ENCODE data around the gene KRTAP4-2. TPM values are rescaled to one million over a fixed set of nuclear protein-coding genes. Genes with fewer than 3 reads are reported as not detected.

KRTAP4-2 gene
- total and polyA plus RNA-seq, 9 of the 15 experiments (the other 6 are each of a cell fraction or from before 2014, with no cell fraction given): not detected

DNA sequence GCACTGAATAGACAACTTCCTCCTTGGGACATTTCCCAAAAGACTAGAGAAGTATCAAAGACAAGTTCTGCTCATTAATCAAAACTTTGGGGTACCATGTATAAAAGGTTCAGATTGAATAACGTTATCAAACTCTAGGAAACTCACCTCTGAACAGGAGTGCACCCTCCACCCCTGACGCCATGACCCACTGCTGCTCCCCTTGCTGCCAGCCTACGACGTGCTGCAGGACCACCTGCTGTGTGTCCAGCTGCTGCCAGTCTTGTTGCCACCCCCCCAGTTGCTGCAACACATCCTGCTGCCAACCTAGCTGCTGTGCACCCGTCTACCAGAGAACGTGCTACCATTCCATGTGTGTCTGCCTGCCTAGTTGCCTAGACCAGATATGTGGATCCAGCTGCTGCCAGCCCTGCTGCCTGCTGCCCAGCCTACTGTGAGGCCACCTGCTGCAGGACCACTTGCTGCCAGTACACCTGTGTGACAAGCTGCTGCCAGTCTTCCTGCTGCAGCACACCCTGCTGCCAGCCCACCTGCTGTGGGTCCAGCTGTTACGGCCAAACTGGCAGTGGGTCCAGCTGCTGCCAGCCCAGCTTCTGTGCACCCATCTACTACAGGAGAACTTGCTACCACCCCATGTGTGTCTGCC, 34.6 kb upstream of the KRTAP4-2 start:
- ATAC-seq (no peak), DNase-seq (ENCODE audit: extremely low read depth in 1 of 4, low spot score in 3 of 4) (no peak), FAIRE-seq (no peak)
- H3K27me3 ChIP-seq (ENCODE audit: control insufficient read depth in 2 of 2, insufficient read depth in 2 of 2, low read length in 2 of 2): peaks cover 0 to 15% of the 10 kb centered on the region in 2 experiments; a peak in 2 of 5 replicates
- ChIA-PET POLR2A (no interaction called here), CTCF (ENCODE audit: low intra/inter-chr PET ratio) (no interaction called here)
- WGBS (ENCODE audit: insufficient coverage, low coverage, missing lambda C conversion rate): 1% methylated on average over 7 of the region's 7 CpGs
- no peaks in the 10 kb centered on the region for H4K20me1 ChIP-seq (replicated peaks; ENCODE audit: control insufficient read depth, insufficient read depth, low read length)
- no peaks in the 10 kb centered on the region for H3K79me2 ChIP-seq (ENCODE audit: control insufficient read depth, insufficient read depth, low read length)
- intact Hi-C loops (cut with micrococcal nuclease): no loop called here
- no peak overlapping the region for H3K27ac ChIP-seq (ENCODE audit: extremely low read depth, low read depth, low read length)
- H3K9me1 ChIP-seq (ENCODE audit: control insufficient read depth, insufficient read depth, low read length): no peaks in the 10 kb centered on the region
- BruUV-seq (replicated peaks): no TSS peak
- in situ Hi-C loops (cut with MboI): no loop called here
- no peak overlapping the region for H3K9ac ChIP-seq (ENCODE audit: insufficient read depth in 1 of 2, low read depth in 2 of 2, low read length in 2 of 2)
- no peak overlapping the region for H2AFZ ChIP-seq (ENCODE audit: low read depth, low read length)
- H3K9me3 ChIP-seq (replicated peaks; ENCODE audit: control insufficient read depth, insufficient read depth, low read depth, low read length): no peaks in the 10 kb centered on the region
- no peak overlapping the region for H3K4me3 ChIP-seq
- H3K4me1 ChIP-seq (replicated peaks in 1 of 2; ENCODE audit: control insufficient read depth in 2 of 2, insufficient read depth in 2 of 2, low read length in 2 of 2): no peaks in the 10 kb centered on the region; a peak in 1 of 5 replicates
- no peaks in the 10 kb centered on the region for H3K36me3 ChIP-seq (ENCODE audit: control insufficient read depth, insufficient read depth, low read length)
- H3K4me2 ChIP-seq (ENCODE audit: insufficient read depth, low read length): no peak overlapping the region
- TF ChIP-seq POLR2AphosphoS2 (IDR thresholded peaks at IDR 0.05; ENCODE audit: low read length): no peak
- TF ChIP-seq CREB1 (IDR thresholded peaks at IDR 0.05): no peak
- no peak for TF ChIP-seq CREB1 (CRISPR knock-in tag; IDR thresholded peaks at IDR 0.05)
- no peak for TF ChIP-seq ZNF699 (CRISPR knock-in tag; IDR thresholded peaks at IDR 0.05; ENCODE audit: insufficient replicate concordance)
- no peak for TF ChIP-seq KDM1A (IDR thresholded peaks at IDR 0.05)
- TF ChIP-seq FOXP1 (CRISPR knock-in tag; IDR thresholded peaks at IDR 0.05): no peak
- TF ChIP-seq IRF2 (CRISPR knock-in tag; IDR thresholded peaks at IDR 0.05): no peak
- TF ChIP-seq, protein P1, sequence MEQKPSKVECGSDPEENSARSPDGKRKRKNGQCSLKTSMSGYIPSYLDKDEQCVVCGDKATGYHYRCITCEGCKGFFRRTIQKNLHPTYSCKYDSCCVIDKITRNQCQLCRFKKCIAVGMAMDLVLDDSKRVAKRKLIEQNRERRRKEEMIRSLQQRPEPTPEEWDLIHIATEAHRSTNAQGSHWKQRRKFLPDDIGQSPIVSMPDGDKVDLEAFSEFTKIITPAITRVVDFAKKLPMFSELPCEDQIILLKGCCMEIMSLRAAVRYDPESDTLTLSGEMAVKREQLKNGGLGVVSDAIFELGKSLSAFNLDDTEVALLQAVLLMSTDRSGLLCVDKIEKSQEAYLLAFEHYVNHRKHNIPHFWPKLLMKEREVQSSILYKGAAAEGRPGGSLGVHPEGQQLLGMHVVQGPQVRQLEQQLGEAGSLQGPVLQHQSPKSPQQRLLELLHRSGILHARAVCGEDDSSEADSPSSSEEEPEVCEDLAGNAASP (IDR thresholded peaks at IDR 0.05): no peak
- TF ChIP-seq, protein P2, sequence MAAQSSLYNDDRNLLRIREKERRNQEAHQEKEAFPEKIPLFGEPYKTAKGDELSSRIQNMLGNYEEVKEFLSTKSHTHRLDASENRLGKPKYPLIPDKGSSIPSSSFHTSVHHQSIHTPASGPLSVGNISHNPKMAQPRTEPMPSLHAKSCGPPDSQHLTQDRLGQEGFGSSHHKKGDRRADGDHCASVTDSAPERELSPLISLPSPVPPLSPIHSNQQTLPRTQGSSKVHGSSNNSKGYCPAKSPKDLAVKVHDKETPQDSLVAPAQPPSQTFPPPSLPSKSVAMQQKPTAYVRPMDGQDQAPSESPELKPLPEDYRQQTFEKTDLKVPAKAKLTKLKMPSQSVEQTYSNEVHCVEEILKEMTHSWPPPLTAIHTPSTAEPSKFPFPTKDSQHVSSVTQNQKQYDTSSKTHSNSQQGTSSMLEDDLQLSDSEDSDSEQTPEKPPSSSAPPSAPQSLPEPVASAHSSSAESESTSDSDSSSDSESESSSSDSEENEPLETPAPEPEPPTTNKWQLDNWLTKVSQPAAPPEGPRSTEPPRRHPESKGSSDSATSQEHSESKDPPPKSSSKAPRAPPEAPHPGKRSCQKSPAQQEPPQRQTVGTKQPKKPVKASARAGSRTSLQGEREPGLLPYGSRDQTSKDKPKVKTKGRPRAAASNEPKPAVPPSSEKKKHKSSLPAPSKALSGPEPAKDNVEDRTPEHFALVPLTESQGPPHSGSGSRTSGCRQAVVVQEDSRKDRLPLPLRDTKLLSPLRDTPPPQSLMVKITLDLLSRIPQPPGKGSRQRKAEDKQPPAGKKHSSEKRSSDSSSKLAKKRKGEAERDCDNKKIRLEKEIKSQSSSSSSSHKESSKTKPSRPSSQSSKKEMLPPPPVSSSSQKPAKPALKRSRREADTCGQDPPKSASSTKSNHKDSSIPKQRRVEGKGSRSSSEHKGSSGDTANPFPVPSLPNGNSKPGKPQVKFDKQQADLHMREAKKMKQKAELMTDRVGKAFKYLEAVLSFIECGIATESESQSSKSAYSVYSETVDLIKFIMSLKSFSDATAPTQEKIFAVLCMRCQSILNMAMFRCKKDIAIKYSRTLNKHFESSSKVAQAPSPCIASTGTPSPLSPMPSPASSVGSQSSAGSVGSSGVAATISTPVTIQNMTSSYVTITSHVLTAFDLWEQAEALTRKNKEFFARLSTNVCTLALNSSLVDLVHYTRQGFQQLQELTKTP (IDR thresholded peaks at IDR 0.05; ENCODE audit: low read depth in 1 of 2, partially characterized antibody in 2 of 2): no peak
- TF ChIP-seq, protein P3, sequence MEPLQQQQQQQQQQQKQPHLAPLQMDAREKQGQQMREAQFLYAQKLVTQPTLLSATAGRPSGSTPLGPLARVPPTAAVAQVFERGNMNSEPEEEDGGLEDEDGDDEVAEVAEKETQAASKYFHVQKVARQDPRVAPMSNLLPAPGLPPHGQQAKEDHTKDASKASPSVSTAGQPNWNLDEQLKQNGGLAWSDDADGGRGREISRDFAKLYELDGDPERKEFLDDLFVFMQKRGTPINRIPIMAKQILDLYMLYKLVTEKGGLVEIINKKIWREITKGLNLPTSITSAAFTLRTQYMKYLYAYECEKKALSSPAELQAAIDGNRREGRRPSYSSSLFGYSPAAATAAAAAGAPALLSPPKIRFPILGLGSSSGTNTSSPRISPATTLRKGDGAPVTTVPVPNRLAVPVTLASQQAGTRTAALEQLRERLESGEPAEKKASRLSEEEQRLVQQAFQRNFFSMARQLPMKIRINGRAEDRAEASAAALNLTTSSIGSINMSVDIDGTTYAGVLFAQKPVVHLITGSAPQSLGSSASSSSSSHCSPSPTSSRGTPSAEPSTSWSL (CRISPR knock-in tag; IDR thresholded peaks at IDR 0.05; ENCODE audit: borderline replicate concordance): no peak
- TF ChIP-seq, protein P4, sequence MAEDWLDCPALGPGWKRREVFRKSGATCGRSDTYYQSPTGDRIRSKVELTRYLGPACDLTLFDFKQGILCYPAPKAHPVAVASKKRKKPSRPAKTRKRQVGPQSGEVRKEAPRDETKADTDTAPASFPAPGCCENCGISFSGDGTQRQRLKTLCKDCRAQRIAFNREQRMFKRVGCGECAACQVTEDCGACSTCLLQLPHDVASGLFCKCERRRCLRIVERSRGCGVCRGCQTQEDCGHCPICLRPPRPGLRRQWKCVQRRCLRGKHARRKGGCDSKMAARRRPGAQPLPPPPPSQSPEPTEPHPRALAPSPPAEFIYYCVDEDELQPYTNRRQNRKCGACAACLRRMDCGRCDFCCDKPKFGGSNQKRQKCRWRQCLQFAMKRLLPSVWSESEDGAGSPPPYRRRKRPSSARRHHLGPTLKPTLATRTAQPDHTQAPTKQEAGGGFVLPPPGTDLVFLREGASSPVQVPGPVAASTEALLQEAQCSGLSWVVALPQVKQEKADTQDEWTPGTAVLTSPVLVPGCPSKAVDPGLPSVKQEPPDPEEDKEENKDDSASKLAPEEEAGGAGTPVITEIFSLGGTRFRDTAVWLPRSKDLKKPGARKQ (CRISPR knock-in tag; IDR thresholded peaks at IDR 0.05): no peak
- TF ChIP-seq ATF7 (IDR thresholded peaks at IDR 0.05): no peak
